Muscle of arm (tissue), 12 donors: ENCODE data around the gene DNAL4. TPM values are rescaled to one million over a fixed set of nuclear protein-coding genes. Genes with fewer than 3 reads are reported as not detected.

Experiments
- polyA plus RNA-seq, 12 donors: library from polyadenylated mRNA; unstranded; fragments of 120-200 nt; gene quantifications; one replicate each; pipeline ENCODE4 v1.2.1, GENCODE V29; 2013; ENCODE audit not compliant: insufficient read length in 12 of 12

DNAL4 gene
- polyA plus RNA-seq, 12 donors: 9.0 to 33.7 (median 12.0) TPM; not detected in 1

Other genes starting within 250 kb of the DNAL4 start
- gene DMC1, start 224.0 kb downstream of the DNAL4 start, polyA plus RNA-seq: 1 to 10 TPM in 11 of 12 donors, not detected in 1; 3.5 to 9.0 (median 4.9) TPM
- gene FAM227A, start 137.8 kb downstream of the DNAL4 start, polyA plus RNA-seq: 1 to 10 TPM in 6 of 12 donors, under 1 TPM in 4, not detected in 2; 0.73 to 2.2 (median 1.2) TPM
- 10 to 100 TPM in 11 of 12 donors, not detected in 1; 28.3 to 41.5 (median 33.2) TPM for gene CBY1, start 137.5 kb downstream of the DNAL4 start, polyA plus RNA-seq
- 10 to 100 TPM in 11 of 12 donors, not detected in 1; 63.9 to 88.3 (median 83.5) TPM for gene TOMM22, start 112.2 kb downstream of the DNAL4 start, polyA plus RNA-seq
- 10 to 100 TPM in 11 of 12 donors, not detected in 1; 31.4 to 79.1 (median 37.2) TPM for gene JOSD1, start 93.2 kb downstream of the DNAL4 start, polyA plus RNA-seq
- 10 to 100 TPM in 11 of 12 donors, not detected in 1; 26.1 to 46.2 (median 35.0) TPM for gene GTPBP1, start 88.2 kb downstream of the DNAL4 start, polyA plus RNA-seq
- gene SUN2, start 38.1 kb downstream of the DNAL4 start, polyA plus RNA-seq: 10 to 100 TPM in 11 of 12 donors, not detected in 1; 39.3 to 85.0 (median 47.5) TPM
- gene NPTXR, start 49.9 kb upstream of the DNAL4 start, polyA plus RNA-seq: 1 to 10 TPM in 11 of 12 donors, not detected in 1; 4.1 to 10.0 (median 5.0) TPM
- 100 to 1,000 TPM in 1 of 12 donors, 10 to 100 TPM in 11; 18.8 to 226 (median 30.1) TPM for gene CBX6, start 78.1 kb upstream of the DNAL4 start, polyA plus RNA-seq
- gene APOBEC3A, start 163.5 kb upstream of the DNAL4 start, polyA plus RNA-seq: 1 to 10 TPM in 3 of 12 donors, under 1 TPM in 6, not detected in 3; 0.27 to 3.8 (median 0.64) TPM
- 1 to 10 TPM in 11 of 12 donors, not detected in 1; 1.2 to 8.5 (median 3.2) TPM for gene APOBEC3B, start 188.2 kb upstream of the DNAL4 start, polyA plus RNA-seq
- 10 to 100 TPM in 3 of 12 donors, 1 to 10 TPM in 8, not detected in 1; 3.7 to 23.8 (median 5.1) TPM for gene APOBEC3C, start 220.1 kb upstream of the DNAL4 start, polyA plus RNA-seq
- gene APOBEC3D, start 227.0 kb upstream of the DNAL4 start, polyA plus RNA-seq: 1 to 10 TPM in 2 of 12 donors, under 1 TPM in 8, not detected in 2; 0.53 to 2.5 (median 0.79) TPM
- 1 to 10 TPM in 10 of 12 donors, not detected in 2; 1.3 to 8.5 (median 2.7) TPM for gene APOBEC3F, start 246.7 kb upstream of the DNAL4 start, polyA plus RNA-seq